Endothelial cell of umbilical vein (primary cell): ENCODE measurements around the gene CDC5L. TPM values are rescaled to one million over a fixed set of nuclear protein-coding genes. Genes with fewer than 3 reads are reported as not detected.

Experiments
- BruUV-seq: library from RNA; stranded (reverse); fragments of 400-500 nt; replicated peaks from 2 replicates; lab custom pipeline; 2021; lab: Mats Ljungman, UMichigan
- CTCF ChIA-PET: fragments of 300-600, 350-600 bp; sonication (Branson Sonifier 250); formaldehyde crosslinking; loops from one replicate; lab custom pipeline; 2021; ENCODE audit warnings: antibody characterized with exemption, inconsistent platforms; lab: Charles Lee
- POLR2A ChIA-PET: fragments of 300-600, 350-600 bp; sonication (Branson Sonifier 250); formaldehyde crosslinking; loops from one replicate; lab custom pipeline; 2021; ENCODE audit warnings: antibody characterized with exemption, inconsistent platforms; lab: Charles Lee
- DNase-seq: peaks from one replicate; pipeline ENCODE4 v3.0.0-alpha.2; 2011; ENCODE audit warnings: low read depth, low spot score
- FAIRE-seq: peaks from 2 replicates; lab custom pipeline; 2011; peaks lifted over from hg19 to GRCh38; lab: Jason Lieb, UNC
- H2AFZ ChIP-seq: 2 replicates; pipeline ENCODE4 v1.6.0; 2012; ENCODE audit warnings: low read depth, low read length, control low read depth, inconsistent platforms
- H3K27ac ChIP-seq: 2 replicates; pipeline ENCODE4 v1.5.1; 2011; ENCODE audit warnings: low read depth, mild to moderate bottlenecking, control low read depth, low read length, moderate library complexity; ENCODE audit not compliant: insufficient read depth
- H3K27me3 ChIP-seq, 2 experiments: 2 replicates each; pipeline versions ENCODE4 v1.6.0 to v1.6.1; 2011; ENCODE audit warnings: low read length in 2 of 2, mixed read lengths in 1 of 2; ENCODE audit not compliant: control insufficient read depth in 2 of 2, insufficient read depth in 2 of 2
- H3K36me3 ChIP-seq, 2 experiments: 2 replicates in 1 of 2; 3 replicates in 1 of 2; pipeline ENCODE4 v1.5.1; 2011; ENCODE audit warnings: low read length in 2 of 2, mild to moderate bottlenecking in 1 of 2, moderate library complexity in 1 of 2; ENCODE audit not compliant: control insufficient read depth in 2 of 2, insufficient read depth in 2 of 2; ENCODE audit errors: extremely low read depth in 1 of 2
- H3K4me1 ChIP-seq: 3 replicates; pipeline ENCODE4 v1.5.1; 2011; ENCODE audit warnings: mild to moderate bottlenecking, low read length; ENCODE audit not compliant: control insufficient read depth, insufficient read depth; ENCODE audit errors: extremely low read depth
- H3K4me2 ChIP-seq: 2 replicates; pipeline ENCODE4 v1.6.1; 2011; ENCODE audit warnings: low read length, control low read depth, mixed read lengths; ENCODE audit not compliant: insufficient read depth
- H3K4me3 ChIP-seq, 3 experiments: fragments of 200-600 bp in 1 of 3; sonication (generic), shearing (Covaris generic) in 1 of 3; replicated peaks in 1 of 3; 2 replicates each; pipeline ENCODE4 v1.5.1; 2011 to 2016; ENCODE audit warnings: control low read depth in 3 of 3, low read length in 3 of 3, mild to moderate bottlenecking in 2 of 3, inconsistent platforms in 1 of 3, low read depth in 1 of 3, moderate library complexity in 1 of 3; ENCODE audit not compliant: insufficient read depth in 1 of 3
- H3K79me2 ChIP-seq: 2 replicates; pipeline ENCODE4 v1.6.0; 2012; ENCODE audit warnings: low read length, inconsistent platforms; ENCODE audit not compliant: control insufficient read depth, insufficient read depth
- H3K9ac ChIP-seq: replicated peaks from 2 replicates; pipeline ENCODE3; 2011; ENCODE audit warnings: low read length, control low read depth; ENCODE audit not compliant: insufficient read depth; ENCODE audit errors: extremely low read depth
- H3K9me1 ChIP-seq: replicated peaks from 3 replicates; pipeline ENCODE4 v1.6.0; 2011; ENCODE audit warnings: mild to moderate bottlenecking, low read length; ENCODE audit not compliant: control insufficient read depth, insufficient read depth; ENCODE audit errors: extremely low read depth
- H3K9me3 ChIP-seq: replicated peaks from 2 replicates; pipeline ENCODE4 v1.5.1; 2012; ENCODE audit warnings: low read length, inconsistent platforms; ENCODE audit not compliant: control insufficient read depth, insufficient read depth
- H4K20me1 ChIP-seq: replicated peaks from 2 replicates; pipeline ENCODE3; 2011; ENCODE audit warnings: mild to moderate bottlenecking, low read length; ENCODE audit not compliant: control insufficient read depth, insufficient read depth; ENCODE audit errors: extremely low read depth
- EZH2 ChIP-seq: IDR thresholded peaks from 2 replicates; pipeline ENCODE4 v1.6.1; 2012; ENCODE audit warnings: borderline replicate concordance, low read depth, mild to moderate bottlenecking, moderate library complexity, low read length, inconsistent platforms; ENCODE audit not compliant: severe bottlenecking
- FOS ChIP-seq: IDR thresholded peaks from 2 replicates; pipeline ENCODE4 v1.6.1; 2011; ENCODE audit warnings: mild to moderate bottlenecking, low read length, moderate library complexity, borderline replicate concordance; ENCODE audit not compliant: insufficient read depth
- GATA2 ChIP-seq: IDR thresholded peaks from 2 replicates; pipeline ENCODE4 v1.7.0; 2011; ENCODE audit warnings: low read depth, mild to moderate bottlenecking, moderate library complexity, mixed read lengths, low read length; ENCODE audit not compliant: insufficient read length, insufficient read depth
- JUN ChIP-seq: IDR thresholded peaks from 2 replicates; pipeline ENCODE4 v1.6.1; 2011; ENCODE audit warnings: borderline replicate concordance, low read depth; ENCODE audit not compliant: insufficient read length, insufficient read depth
- MYC ChIP-seq: IDR thresholded peaks from one replicate; pipeline ENCODE4 v1.6.1; 2011; ENCODE audit warnings: mild to moderate bottlenecking, low read depth, low read length
- POLR2A ChIP-seq: IDR thresholded peaks from 2 replicates; pipeline ENCODE4 v1.6.1; 2012; ENCODE audit warnings: low read depth, mild to moderate bottlenecking, control low read depth, low read length
- POLR2AphosphoS5 ChIP-seq: IDR thresholded peaks from 2 replicates; pipeline ENCODE4 v1.6.1; 2012; ENCODE audit warnings: low read depth, mild to moderate bottlenecking, control low read depth, low read length, moderate library complexity; ENCODE audit not compliant: insufficient read depth
- dilution Hi-C: fragments of 300-500 bp; cut with MboI; formaldehyde crosslinking; loops from one replicate; pipeline ENCODE4 v1.15.0; 2019; ENCODE audit warnings: low sequenced_read_pairs; ENCODE audit not compliant: extremely low pct_ligation_motif_present
- intact Hi-C: fragments of 100-400 bp; cut with micrococcal nuclease; formaldehyde crosslinking; loops from one replicate; pipeline ENCODE4 v1.10.0; 2022
- polyA plus RNA-seq, 4 experiments: library from polyadenylated mRNA; depleted of rRNA in 3 of 4; stranded (reverse) in 3 of 4; unstranded in 1 of 4; fragments of >200 nt; gene quantifications; 2 replicates each; pipeline versions ENCODE4 v1.2.1 to v1.2.3, GENCODE V29; 2011 to 2012; ENCODE audit warnings: missing spikeins in 1 of 4
- total RNA-seq: library from RNA; stranded (reverse); gene quantifications from 2 replicates; pipeline ENCODE4 v1.2.3, GENCODE V29; 2021
- TF ChIP-seq, protein P1 (sequence below): IDR thresholded peaks from 2 replicates; pipeline ENCODE4 v1.6.1; 2011; ENCODE audit not compliant: insufficient read depth, insufficient read length
- TF ChIP-seq, protein P2 (sequence below), 2 donors: IDR thresholded peaks; 1 replicate in 1 of 2; 2 replicates in 1 of 2; pipeline ENCODE4 v1.5.1; 2011; ENCODE audit warnings: low read length in 2 of 2, mild to moderate bottlenecking in 2 of 2, moderate library complexity in 2 of 2, control low read depth in 1 of 2, inconsistent platforms in 1 of 2, low read depth in 1 of 2; ENCODE audit not compliant: insufficient read depth in 1 of 2; ENCODE audit errors: extremely low read depth in 1 of 2

CDC5L gene
- total and polyA plus RNA-seq, 2 donors (not counting 3 experiments of a cell fraction or from before 2014, with no cell fraction given): 6.9 to 24.6 TPM

DNA sequence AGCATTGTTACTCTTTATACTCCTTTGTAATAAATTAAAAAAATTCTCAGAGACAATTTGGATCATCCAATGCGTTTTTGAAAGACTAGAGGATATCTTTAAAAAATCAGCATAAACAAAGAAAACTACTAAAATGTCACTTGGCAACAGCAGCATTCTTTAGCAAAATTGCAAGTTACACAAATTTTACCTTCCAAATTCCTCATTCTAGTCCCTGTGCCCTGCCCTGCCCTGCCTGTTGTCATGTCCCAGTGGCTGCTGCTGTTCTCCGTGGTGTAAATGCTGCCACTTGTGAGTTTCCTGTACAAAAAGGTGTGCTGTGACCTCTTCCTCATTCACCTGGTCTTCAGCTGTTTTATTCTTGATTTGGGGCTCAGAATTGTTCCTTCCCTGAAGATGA lies 83.2 kb downstream of the CDC5L start:
- Histone ChIP-seq H4K20me1 (no peaks in the 10 kb centered on the region), H3K36me3 (no peaks in the 10 kb centered on the region), H3K79me2 (no peaks in the 10 kb centered on the region), H3K9me1 (no peaks in the 10 kb centered on the region), H3K4me1 (no peaks in the 10 kb centered on the region), H3K4me2 (no peak overlapping the region), H3K4me3 (no peak overlapping the region), H3K9me3 (no peaks in the 10 kb centered on the region), H3K9ac (no peak overlapping the region), H3K27ac (no peak overlapping the region), H2AFZ (no peak overlapping the region), H3K27me3 (peaks cover 0 to 6% of the 10 kb centered on the region in 2 experiments)
- dilution Hi-C loops (no loop called here), intact Hi-C loops (no loop called here)
- ChIA-PET CTCF (interaction anchor here (0.6 to 2.0 kb wide), 10 partner anchors 10 to 1452 kb away, joined by 3 to 21 read pairs (median 5); no protein-coding TSS in a partner anchor), POLR2A (no interaction called here)
- no peak for FAIRE-seq
- no peak for DNase-seq
- no TSS peak for BruUV-seq
- TF ChIP-seq FOS: no peak
- TF ChIP-seq POLR2A: no peak
- no peak for TF ChIP-seq JUN
- no peak for TF ChIP-seq GATA2
- TF ChIP-seq EZH2: no peak
- TF ChIP-seq POLR2AphosphoS5: no peak
- TF ChIP-seq, protein P1, sequence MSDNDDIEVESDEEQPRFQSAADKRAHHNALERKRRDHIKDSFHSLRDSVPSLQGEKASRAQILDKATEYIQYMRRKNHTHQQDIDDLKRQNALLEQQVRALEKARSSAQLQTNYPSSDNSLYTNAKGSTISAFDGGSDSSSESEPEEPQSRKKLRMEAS: no peak
- TF ChIP-seq MYC: no peak
- TF ChIP-seq, protein P2, sequence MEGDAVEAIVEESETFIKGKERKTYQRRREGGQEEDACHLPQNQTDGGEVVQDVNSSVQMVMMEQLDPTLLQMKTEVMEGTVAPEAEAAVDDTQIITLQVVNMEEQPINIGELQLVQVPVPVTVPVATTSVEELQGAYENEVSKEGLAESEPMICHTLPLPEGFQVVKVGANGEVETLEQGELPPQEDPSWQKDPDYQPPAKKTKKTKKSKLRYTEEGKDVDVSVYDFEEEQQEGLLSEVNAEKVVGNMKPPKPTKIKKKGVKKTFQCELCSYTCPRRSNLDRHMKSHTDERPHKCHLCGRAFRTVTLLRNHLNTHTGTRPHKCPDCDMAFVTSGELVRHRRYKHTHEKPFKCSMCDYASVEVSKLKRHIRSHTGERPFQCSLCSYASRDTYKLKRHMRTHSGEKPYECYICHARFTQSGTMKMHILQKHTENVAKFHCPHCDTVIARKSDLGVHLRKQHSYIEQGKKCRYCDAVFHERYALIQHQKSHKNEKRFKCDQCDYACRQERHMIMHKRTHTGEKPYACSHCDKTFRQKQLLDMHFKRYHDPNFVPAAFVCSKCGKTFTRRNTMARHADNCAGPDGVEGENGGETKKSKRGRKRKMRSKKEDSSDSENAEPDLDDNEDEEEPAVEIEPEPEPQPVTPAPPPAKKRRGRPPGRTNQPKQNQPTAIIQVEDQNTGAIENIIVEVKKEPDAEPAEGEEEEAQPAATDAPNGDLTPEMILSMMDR (IDR thresholded peaks at IDR 0.05; ENCODE audit: extremely low read depth in 1 of 2, insufficient read depth in 1 of 2, low read depth in 1 of 2, low read length in 2 of 2): no peak
